ENCODE measurements around the gene CEACAM21. TPM values are rescaled to one million over a fixed set of nuclear protein-coding genes. Genes with fewer than 3 reads are reported as not detected.

The CEACAM21 gene
- total RNA-seq, 1 experiment from 2014 or later, result not detected

DNA sequence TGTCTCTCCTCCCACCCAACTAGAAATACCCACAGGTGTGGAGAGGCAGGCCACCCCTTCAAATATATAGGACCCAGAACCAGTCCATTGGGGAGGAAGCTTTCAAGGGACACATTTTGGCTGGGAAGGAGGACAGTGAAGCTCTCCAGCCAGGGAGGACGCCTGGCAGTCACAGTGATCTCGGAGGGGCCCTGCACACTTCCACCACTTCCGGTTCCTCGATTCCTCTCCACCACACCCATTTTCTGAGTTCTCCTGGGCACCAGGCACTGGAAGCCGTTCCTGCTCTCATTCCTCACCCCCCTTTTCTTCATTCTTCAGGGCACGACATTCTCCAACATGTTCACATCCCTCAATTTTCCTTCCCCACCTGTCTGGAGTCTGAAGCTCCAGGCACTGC lies 30.4 kb upstream of the CEACAM21 start:
- Histone ChIP-seq H2AFZ (ENCODE audit: low read length) (peak overlapping the region; percentile 60; the same call in 1 of the 2 replicates), H3K4me1 (ENCODE audit: low read length) (peaks cover 10% of the 10 kb centered on the region; the same call in 1 of the 2 replicates), H3K9me3 (ENCODE audit: low read length) (no peaks in the 10 kb centered on the region), H3K27me3 (ENCODE audit: low read length) (no peaks in the 10 kb centered on the region), H3K27ac (ENCODE audit: low read length) (no peak overlapping the region), H3K4me2 (ENCODE audit: low read depth, low read length, poor library complexity, severe bottlenecking) (no peak overlapping the region), H3K9ac (ENCODE audit: low read length) (no peak overlapping the region), H4K20me1 (ENCODE audit: insufficient read depth, low read depth, low read length) (no peaks in the 10 kb centered on the region), H3K36me3 (ENCODE audit: insufficient read depth, low read length) (no peaks in the 10 kb centered on the region), H3K4me3 (ENCODE audit: low read length) (no peak overlapping the region), H3K9me2 (replicated peaks; ENCODE audit: insufficient read depth, low read length) (no peaks in the 10 kb centered on the region), H3K79me2 (ENCODE audit: low read length) (no peaks in the 10 kb centered on the region)
- DNase-seq, result no peak

DNA sequence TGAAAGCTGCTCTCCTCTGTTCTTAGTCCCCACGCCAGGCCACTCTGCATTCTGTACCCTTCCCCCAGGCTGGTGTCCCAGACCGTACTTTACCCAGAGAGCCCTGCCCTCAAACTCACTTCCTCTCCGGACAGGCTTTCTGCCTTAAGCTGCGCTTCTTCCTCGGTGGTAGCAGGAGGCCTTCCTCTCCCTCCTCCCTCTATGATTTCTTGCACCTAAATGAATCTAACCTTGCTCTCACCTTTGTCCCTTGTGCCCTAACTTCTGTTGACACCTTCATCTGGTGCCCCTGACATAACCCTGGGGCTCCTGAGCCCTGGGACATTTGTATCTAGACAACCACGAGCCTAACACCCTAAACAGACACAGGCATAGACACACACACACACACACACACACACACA lies 29.6 kb upstream of the CEACAM21 start:
- Histone ChIP-seq H4K20me1 (ENCODE audit: insufficient read depth, low read depth, low read length) (no peaks in the 10 kb centered on the region), H3K79me2 (ENCODE audit: low read length) (no peaks in the 10 kb centered on the region), H2AFZ (ENCODE audit: low read length) (peak overlapping the region; percentile 60; the same call in 1 of the 2 replicates), H3K4me3 (ENCODE audit: low read length) (no peak overlapping the region), H3K9me3 (ENCODE audit: low read length) (no peaks in the 10 kb centered on the region), H3K27me3 (ENCODE audit: low read length) (no peaks in the 10 kb centered on the region), H3K9ac (ENCODE audit: low read length) (no peak overlapping the region; the same call in 1 of the 2 replicates), H3K27ac (ENCODE audit: low read length) (no peak overlapping the region), H3K4me2 (ENCODE audit: low read depth, low read length, poor library complexity, severe bottlenecking) (no peak overlapping the region), H3K4me1 (ENCODE audit: low read length) (peaks cover 10% of the 10 kb centered on the region; the same call in 1 of the 2 replicates), H3K9me2 (replicated peaks; ENCODE audit: insufficient read depth, low read length) (no peaks in the 10 kb centered on the region), H3K36me3 (ENCODE audit: insufficient read depth, low read length) (no peaks in the 10 kb centered on the region)
- DNase-seq, result no peak

DNA sequence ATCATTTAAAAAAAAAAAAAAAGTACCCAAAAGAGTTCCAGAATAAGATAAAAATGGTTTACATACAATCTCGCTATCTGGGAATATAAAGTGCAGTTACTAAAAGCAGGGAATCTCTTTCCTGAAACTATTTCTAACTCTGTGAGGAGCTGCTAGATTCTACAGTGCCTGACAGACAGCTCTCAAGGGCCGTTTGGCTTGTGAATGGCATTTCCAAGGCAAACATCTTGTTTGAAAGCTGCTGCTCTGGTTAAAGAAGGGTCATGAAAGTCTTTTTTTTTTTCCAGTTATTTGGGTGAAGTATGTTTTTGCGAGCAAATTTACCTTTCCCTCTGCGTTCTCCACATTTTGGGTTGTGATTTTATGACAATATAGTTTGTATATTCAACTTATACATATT lies 29.0 kb upstream of the CEACAM21 start:
- H2AFZ ChIP-seq (ENCODE audit: low read length), result no peak overlapping the region
- H3K79me2 ChIP-seq (ENCODE audit: low read length), result no peaks in the 10 kb centered on the region
- no peak for DNase-seq
- H3K4me1 ChIP-seq (ENCODE audit: low read length), result peaks cover 10% of the 10 kb centered on the region; the same call in 1 of the 2 replicates
- H3K4me3 ChIP-seq (ENCODE audit: low read length), result no peak overlapping the region
- H4K20me1 ChIP-seq (ENCODE audit: insufficient read depth, low read depth, low read length), result no peaks in the 10 kb centered on the region
- H3K9me3 ChIP-seq (ENCODE audit: low read length), result no peaks in the 10 kb centered on the region
- no peak overlapping the region for H3K27ac ChIP-seq (ENCODE audit: low read length)
- no peak overlapping the region for H3K9ac ChIP-seq (ENCODE audit: low read length)
- no peaks in the 10 kb centered on the region for H3K27me3 ChIP-seq (ENCODE audit: low read length)
- H3K4me2 ChIP-seq (ENCODE audit: low read depth, low read length, poor library complexity, severe bottlenecking), result no peak overlapping the region
- H3K36me3 ChIP-seq (ENCODE audit: insufficient read depth, low read length), result no peaks in the 10 kb centered on the region
- no peaks in the 10 kb centered on the region for H3K9me2 ChIP-seq (replicated peaks; ENCODE audit: insufficient read depth, low read length)

DNA sequence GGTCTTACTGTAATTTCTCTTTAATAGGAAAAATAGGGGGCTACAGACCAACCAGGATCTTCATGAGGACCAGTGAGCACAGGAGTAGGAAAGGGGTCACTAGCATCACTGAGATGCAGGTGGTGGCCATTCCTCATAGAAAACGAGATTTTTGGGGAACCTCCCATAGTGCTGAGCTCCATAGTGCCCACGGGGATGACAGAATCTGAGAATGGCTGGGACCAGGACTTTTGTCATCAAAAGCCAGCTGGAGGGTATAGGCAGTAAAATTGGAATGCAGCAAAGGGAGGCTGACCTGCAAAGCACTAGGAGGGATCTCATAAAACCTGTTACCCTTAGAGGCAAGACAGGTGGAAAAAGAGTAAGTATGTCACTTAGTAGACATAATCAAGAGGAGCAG lies 28.4 kb upstream of the CEACAM21 start:
- no peak overlapping the region for H3K9ac ChIP-seq (ENCODE audit: low read length)
- H4K20me1 ChIP-seq (ENCODE audit: insufficient read depth, low read depth, low read length), result no peaks in the 10 kb centered on the region
- H3K9me3 ChIP-seq (ENCODE audit: low read length), result no peaks in the 10 kb centered on the region
- no peak overlapping the region for H3K4me2 ChIP-seq (ENCODE audit: low read depth, low read length, poor library complexity, severe bottlenecking)
- H3K9me2 ChIP-seq (replicated peaks; ENCODE audit: insufficient read depth, low read length), result no peaks in the 10 kb centered on the region
- no peaks in the 10 kb centered on the region for H3K79me2 ChIP-seq (ENCODE audit: low read length)
- no peaks in the 10 kb centered on the region for H3K27me3 ChIP-seq (ENCODE audit: low read length)
- H2AFZ ChIP-seq (ENCODE audit: low read length), result no peak overlapping the region
- DNase-seq, result no peak
- no peaks in the 10 kb centered on the region for H3K36me3 ChIP-seq (ENCODE audit: insufficient read depth, low read length)
- no peak overlapping the region for H3K27ac ChIP-seq (ENCODE audit: low read length)
- H3K4me1 ChIP-seq (ENCODE audit: low read length), result peaks cover 14% of the 10 kb centered on the region; the same call in 1 of the 2 replicates
- H3K4me3 ChIP-seq (ENCODE audit: low read length), result no peak overlapping the region

DNA sequence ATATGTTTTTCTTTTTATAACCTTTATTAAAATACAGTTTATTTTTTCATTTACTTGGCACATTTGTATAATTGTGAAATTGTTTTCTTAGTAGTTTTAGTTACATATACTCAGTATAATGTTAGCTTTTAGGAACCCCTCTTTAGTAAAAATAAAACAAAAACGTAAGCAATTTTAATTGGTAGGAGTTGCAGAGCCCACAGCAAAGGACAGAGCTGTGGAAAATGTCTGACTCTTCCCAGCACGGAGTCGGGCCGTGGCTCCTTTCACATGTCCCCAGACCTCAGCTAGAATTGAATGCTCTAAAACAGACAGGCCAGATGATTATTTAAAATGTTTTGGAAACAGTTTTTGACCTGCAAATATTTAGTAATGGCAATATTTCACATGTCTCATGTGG lies 27.9 kb upstream of the CEACAM21 start:
- H3K36me3 ChIP-seq (ENCODE audit: insufficient read depth, low read length), result no peaks in the 10 kb centered on the region
- no peaks in the 10 kb centered on the region for H3K9me3 ChIP-seq (ENCODE audit: low read length)
- H3K27me3 ChIP-seq (ENCODE audit: low read length), result no peaks in the 10 kb centered on the region
- H3K9ac ChIP-seq (ENCODE audit: low read length), result no peak overlapping the region
- no peak overlapping the region for H3K4me3 ChIP-seq (ENCODE audit: low read length)
- H3K79me2 ChIP-seq (ENCODE audit: low read length), result no peaks in the 10 kb centered on the region
- no peak overlapping the region for H3K4me2 ChIP-seq (ENCODE audit: low read depth, low read length, poor library complexity, severe bottlenecking)
- H2AFZ ChIP-seq (ENCODE audit: low read length), result no peak overlapping the region
- no peaks in the 10 kb centered on the region for H3K9me2 ChIP-seq (replicated peaks; ENCODE audit: insufficient read depth, low read length)
- peaks cover 16% of the 10 kb centered on the region; the same call in 1 of the 2 replicates for H3K4me1 ChIP-seq (ENCODE audit: low read length)
- no peak overlapping the region for H3K27ac ChIP-seq (ENCODE audit: low read length)
- DNase-seq, result no peak
- no peaks in the 10 kb centered on the region for H4K20me1 ChIP-seq (ENCODE audit: insufficient read depth, low read depth, low read length)

DNA sequence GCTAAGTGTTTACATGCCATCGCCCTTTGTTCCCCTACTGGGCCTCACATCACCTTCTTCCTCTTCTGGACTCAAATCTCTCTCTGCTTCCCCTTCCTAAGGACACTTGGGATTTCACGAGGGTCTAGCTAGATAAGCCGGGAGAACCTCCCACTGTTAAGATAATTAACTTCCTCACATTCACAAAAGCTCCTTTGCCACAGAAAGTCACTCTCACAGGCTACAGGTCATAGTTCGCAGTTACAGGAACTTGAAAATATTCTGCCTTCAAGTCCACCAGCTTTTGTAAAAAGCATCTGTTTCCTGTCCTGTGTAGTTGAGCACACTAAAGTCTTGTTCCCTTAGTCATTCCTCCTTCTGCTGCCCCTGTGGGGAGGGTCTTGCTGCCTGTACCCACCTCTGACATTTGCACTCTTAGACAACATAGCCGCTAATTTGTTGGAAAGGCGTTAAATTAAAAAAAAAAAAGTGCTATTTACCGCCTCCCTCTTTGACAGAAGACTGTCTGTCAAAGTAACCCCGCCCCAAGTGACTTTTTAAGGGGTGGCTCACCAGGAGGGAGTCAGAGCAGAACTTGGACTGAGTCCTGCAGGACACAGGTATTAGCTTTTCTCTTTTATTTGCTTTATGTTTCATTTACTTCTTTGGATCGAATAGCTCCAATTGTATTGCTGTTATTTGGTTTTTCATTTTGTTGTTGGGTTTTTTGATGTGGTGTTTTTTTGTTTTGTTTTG lies 26.8 kb upstream of the CEACAM21 start:
- Histone ChIP-seq H3K9ac (ENCODE audit: low read length) (no peak overlapping the region), H3K27ac (ENCODE audit: low read length) (no peak overlapping the region), H3K79me2 (ENCODE audit: low read length) (no peaks in the 10 kb centered on the region), H3K4me2 (ENCODE audit: low read depth, low read length, poor library complexity, severe bottlenecking) (no peak overlapping the region), H3K4me3 (ENCODE audit: low read length) (no peak overlapping the region), H2AFZ (ENCODE audit: low read length) (no peak overlapping the region), H3K9me3 (ENCODE audit: low read length) (no peaks in the 10 kb centered on the region), H3K4me1 (ENCODE audit: low read length) (peaks cover 16% of the 10 kb centered on the region; the same call in 1 of the 2 replicates), H4K20me1 (ENCODE audit: insufficient read depth, low read depth, low read length) (no peaks in the 10 kb centered on the region), H3K9me2 (replicated peaks; ENCODE audit: insufficient read depth, low read length) (no peaks in the 10 kb centered on the region), H3K27me3 (ENCODE audit: low read length) (no peaks in the 10 kb centered on the region), H3K36me3 (ENCODE audit: insufficient read depth, low read length) (no peaks in the 10 kb centered on the region)
- no peak for DNase-seq

DNA sequence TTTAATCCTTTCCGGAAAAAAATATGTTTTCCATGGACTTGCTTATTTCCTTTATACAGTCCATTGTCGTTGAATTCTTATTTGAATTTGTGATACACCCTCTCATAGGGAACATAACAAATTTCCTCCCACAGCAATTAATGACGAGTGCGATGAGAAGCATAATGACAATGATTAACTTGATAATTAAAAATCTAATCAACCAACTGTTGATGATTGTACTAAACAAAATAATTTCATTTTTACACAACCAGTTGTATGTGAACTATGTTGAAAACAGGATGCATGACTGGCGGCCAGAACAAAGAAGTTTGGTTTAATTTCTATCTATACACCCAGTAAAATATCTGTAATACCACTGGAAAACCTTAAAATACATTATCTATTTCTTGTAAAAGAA lies 26.1 kb upstream of the CEACAM21 start:
- DNase-seq, result no peak
- Histone ChIP-seq H3K27me3 (ENCODE audit: low read length) (no peaks in the 10 kb centered on the region), H3K4me3 (ENCODE audit: low read length) (no peak overlapping the region), H4K20me1 (ENCODE audit: insufficient read depth, low read depth, low read length) (no peaks in the 10 kb centered on the region), H3K27ac (ENCODE audit: low read length) (no peak overlapping the region), H3K79me2 (ENCODE audit: low read length) (no peaks in the 10 kb centered on the region), H3K9me3 (ENCODE audit: low read length) (no peaks in the 10 kb centered on the region), H3K9me2 (replicated peaks; ENCODE audit: insufficient read depth, low read length) (no peaks in the 10 kb centered on the region), H3K4me1 (ENCODE audit: low read length) (peaks cover 16% of the 10 kb centered on the region; the same call in 1 of the 2 replicates), H3K9ac (ENCODE audit: low read length) (no peak overlapping the region), H2AFZ (ENCODE audit: low read length) (no peak overlapping the region), H3K36me3 (ENCODE audit: insufficient read depth, low read length) (no peaks in the 10 kb centered on the region), H3K4me2 (ENCODE audit: low read depth, low read length, poor library complexity, severe bottlenecking) (no peak overlapping the region)

DNA sequence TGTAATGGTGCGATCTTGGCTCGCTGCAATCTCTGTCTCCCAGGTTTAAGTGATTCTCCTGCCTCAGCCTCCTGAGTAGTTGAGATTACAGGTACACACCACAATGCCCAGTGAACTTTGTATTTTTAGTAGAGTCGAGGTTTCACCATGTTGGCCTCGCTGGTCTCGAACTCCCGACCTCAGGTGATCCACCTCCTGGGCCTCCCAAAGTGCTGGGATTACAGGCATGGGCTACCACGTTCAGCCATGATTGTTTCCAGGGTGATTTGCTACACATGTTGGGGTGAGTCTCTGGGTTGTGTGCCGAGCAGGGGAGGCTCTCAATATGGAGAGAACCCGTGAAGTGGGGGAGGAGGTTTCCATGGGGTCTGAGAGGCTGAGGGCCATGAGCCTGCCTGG lies 24.8 kb upstream of the CEACAM21 start:
- H3K4me3 ChIP-seq (ENCODE audit: low read length), result no peak overlapping the region
- H3K9me3 ChIP-seq (ENCODE audit: low read length), result no peaks in the 10 kb centered on the region
- DNase-seq, result no peak
- H3K9ac ChIP-seq (ENCODE audit: low read length), result no peak overlapping the region
- H3K27me3 ChIP-seq (ENCODE audit: low read length), result no peaks in the 10 kb centered on the region
- H3K9me2 ChIP-seq (replicated peaks; ENCODE audit: insufficient read depth, low read length), result no peaks in the 10 kb centered on the region
- no peaks in the 10 kb centered on the region for H3K36me3 ChIP-seq (ENCODE audit: insufficient read depth, low read length)
- H3K27ac ChIP-seq (ENCODE audit: low read length), result no peak overlapping the region
- H2AFZ ChIP-seq (ENCODE audit: low read length), result no peak overlapping the region
- no peak overlapping the region for H3K4me2 ChIP-seq (ENCODE audit: low read depth, low read length, poor library complexity, severe bottlenecking)
- peaks cover 14% of the 10 kb centered on the region; the same call in 1 of the 2 replicates for H3K4me1 ChIP-seq (ENCODE audit: low read length)
- no peaks in the 10 kb centered on the region for H4K20me1 ChIP-seq (ENCODE audit: insufficient read depth, low read depth, low read length)
- no peaks in the 10 kb centered on the region for H3K79me2 ChIP-seq (ENCODE audit: low read length)

Data from Karpas-422 (cell line).